Neutrophil (primary cell): ENCODE results near the gene GP5.

Source experiments
- H3K27ac ChIP-seq: fragments of 200-600 bp; sonication (generic); 2 replicates; pipeline ENCODE4 v1.5.1; 2016; ENCODE audit warnings: mild to moderate bottlenecking, moderate library complexity
- H3K27me3 ChIP-seq: fragments of 200-600 bp; sonication (generic); 2 replicates; pipeline ENCODE4 v1.6.0; 2016; ENCODE audit warnings: mild to moderate bottlenecking
- H3K36me3 ChIP-seq: fragments of 200-600 bp; sonication (generic); 2 replicates; pipeline ENCODE4 v1.5.1; 2017
- H3K4me1 ChIP-seq, 2 experiments: fragments of 200-600 bp in 1 of 2; sonication (generic) in 1 of 2; 1 replicate in 1 of 2; 2 replicates in 1 of 2; pipeline versions ENCODE4 v1.5.1 to v1.6.1; 2013 to 2016; ENCODE audit warnings: low read depth in 1 of 2, low read length in 1 of 2, mild to moderate bottlenecking in 1 of 2, moderate library complexity in 1 of 2; ENCODE audit not compliant: control insufficient read depth in 1 of 2, insufficient read depth in 1 of 2
- H3K4me3 ChIP-seq, 2 experiments: fragments of 200-600 bp in 1 of 2; sonication (generic) in 1 of 2; 1 replicate in 1 of 2; 2 replicates in 1 of 2; pipeline ENCODE4 v1.5.1; 2013 to 2016; ENCODE audit warnings: low read depth in 1 of 2, low read length in 1 of 2, mild to moderate bottlenecking in 1 of 2, moderate library complexity in 1 of 2
- H3K9me3 ChIP-seq: fragments of 200-600 bp; sonication (generic); 2 replicates; pipeline ENCODE4 v1.5.1; 2016
- TF ChIP-seq, protein P1 (sequence below): fragments of 200-600 bp; sonication (generic); IDR thresholded peaks from 2 replicates; pipeline ENCODE4 v1.5.1; 2016; ENCODE audit warnings: antibody characterized with exemption

Gene GP5

DNA sequence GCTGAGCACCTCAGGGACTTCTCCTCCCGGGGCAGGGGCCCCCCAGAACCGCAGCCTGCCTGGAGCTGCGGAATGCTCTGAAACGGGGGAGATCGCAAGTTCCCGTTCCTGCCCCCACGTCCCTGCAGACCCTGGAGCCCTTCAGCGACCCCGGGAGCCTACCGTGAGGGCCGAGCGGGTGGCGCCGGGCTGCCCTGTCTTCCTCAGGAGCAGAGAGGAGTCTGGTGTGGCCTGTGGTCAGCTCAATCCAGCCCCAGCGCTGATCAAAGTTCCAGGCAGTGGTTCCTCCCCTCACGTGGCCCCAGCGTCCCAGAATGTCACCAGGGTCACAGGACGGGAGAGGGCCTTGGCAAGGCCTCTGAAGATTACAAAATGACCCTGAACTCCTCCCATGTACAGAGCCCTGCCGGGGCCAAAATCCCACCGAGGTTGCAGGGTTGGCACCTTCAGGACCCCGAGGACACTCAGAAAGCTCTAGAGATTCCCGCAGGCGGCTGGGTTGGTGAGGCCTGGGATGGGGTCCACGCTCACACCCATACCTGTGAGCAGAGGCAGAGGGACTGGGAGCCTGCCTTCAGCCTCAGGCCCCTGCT, 47.9 kb downstream of the GP5 start, which contains the start of gene CPN2:
Gene CPN2 (minus strand): TSS at position 249 of the 593 bp plus-strand sequence. CDS start 8,626 bp downstream, outside the sequence.
- Histone ChIP-seq H3K36me3 (no peaks in the 10 kb centered on the region), H3K27me3 (no peaks in the 10 kb centered on the region), H3K9me3 (no peaks in the 10 kb centered on the region), H3K27ac (no peak within 1 kb of the TSS), H3K4me3 (no peak within 1 kb of the TSS), H3K4me1 (no peaks in the 10 kb centered on the region)
- TF ChIP-seq, protein P1, sequence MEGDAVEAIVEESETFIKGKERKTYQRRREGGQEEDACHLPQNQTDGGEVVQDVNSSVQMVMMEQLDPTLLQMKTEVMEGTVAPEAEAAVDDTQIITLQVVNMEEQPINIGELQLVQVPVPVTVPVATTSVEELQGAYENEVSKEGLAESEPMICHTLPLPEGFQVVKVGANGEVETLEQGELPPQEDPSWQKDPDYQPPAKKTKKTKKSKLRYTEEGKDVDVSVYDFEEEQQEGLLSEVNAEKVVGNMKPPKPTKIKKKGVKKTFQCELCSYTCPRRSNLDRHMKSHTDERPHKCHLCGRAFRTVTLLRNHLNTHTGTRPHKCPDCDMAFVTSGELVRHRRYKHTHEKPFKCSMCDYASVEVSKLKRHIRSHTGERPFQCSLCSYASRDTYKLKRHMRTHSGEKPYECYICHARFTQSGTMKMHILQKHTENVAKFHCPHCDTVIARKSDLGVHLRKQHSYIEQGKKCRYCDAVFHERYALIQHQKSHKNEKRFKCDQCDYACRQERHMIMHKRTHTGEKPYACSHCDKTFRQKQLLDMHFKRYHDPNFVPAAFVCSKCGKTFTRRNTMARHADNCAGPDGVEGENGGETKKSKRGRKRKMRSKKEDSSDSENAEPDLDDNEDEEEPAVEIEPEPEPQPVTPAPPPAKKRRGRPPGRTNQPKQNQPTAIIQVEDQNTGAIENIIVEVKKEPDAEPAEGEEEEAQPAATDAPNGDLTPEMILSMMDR, result no peak

DNA sequence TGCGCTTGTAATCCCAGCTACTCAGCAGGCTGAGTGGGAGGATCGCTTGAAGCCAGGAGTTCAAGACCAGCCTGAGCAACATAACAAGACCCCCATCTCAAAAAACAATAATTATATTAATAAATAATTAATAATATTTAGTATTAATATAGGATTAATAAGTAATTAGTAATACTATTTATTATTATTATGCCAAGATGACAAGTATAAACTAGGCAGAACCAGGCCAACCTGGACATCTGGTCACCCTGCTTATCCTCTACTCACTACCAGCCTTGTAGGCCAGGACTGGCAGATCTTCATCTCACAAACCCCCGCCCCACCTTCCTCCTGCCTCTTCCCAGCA, 48.4 kb downstream of the GP5 start:
- TF ChIP-seq, protein P1, result no peak
- Histone ChIP-seq H3K9me3 (no peaks in the 10 kb centered on the region), H3K36me3 (no peaks in the 10 kb centered on the region), H3K27ac (no peak overlapping the region), H3K4me1 (no peaks in the 10 kb centered on the region), H3K4me3 (no peak overlapping the region), H3K27me3 (no peaks in the 10 kb centered on the region)

DNA sequence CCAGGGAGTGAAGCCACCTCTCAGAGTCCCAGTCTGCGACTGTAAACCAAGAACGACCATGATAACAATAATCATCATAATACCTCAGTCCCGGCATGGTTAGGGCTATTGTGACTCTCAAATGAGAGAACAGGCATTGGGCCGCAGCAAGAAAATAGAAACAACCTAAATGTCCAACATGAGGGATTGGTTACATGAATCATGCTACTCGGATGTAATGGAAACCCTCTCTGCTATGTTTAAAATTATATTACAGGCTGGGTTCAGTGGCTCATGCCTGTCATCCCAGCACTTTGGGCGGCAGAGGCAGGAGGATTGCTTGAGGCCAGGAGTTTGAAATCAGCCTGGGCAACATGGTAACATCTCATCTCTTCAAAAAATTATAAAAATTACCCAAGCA, 50.7 kb downstream of the GP5 start:
- no peak overlapping the region for H3K4me3 ChIP-seq
- no peaks in the 10 kb centered on the region for H3K4me1 ChIP-seq
- H3K27ac ChIP-seq, result no peak overlapping the region
- no peaks in the 10 kb centered on the region for H3K36me3 ChIP-seq
- no peaks in the 10 kb centered on the region for H3K9me3 ChIP-seq
- H3K27me3 ChIP-seq, result no peaks in the 10 kb centered on the region
- TF ChIP-seq, protein P1, result no peak

DNA sequence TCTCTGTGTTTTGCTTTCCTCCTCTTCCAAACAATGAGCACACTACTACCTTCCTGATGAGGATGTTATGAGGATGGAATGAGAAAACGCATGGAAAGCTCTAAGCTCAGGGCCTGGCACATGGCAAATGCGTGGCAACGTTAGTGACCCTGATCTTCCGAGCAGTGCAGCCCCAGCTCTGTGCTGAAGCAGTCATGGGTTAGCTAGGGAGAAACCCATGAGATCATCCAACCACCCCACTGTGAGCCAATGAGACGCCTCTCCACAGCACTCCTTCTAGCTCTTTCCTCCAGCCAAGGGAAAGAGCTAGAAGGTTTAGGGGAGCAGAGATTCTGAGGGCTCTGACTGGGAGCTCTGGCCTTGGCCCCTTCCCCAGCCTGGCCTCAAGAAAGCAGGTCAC, 52.4 kb downstream of the GP5 start:
- Histone ChIP-seq H3K4me3 (no peak overlapping the region), H3K27ac (no peak overlapping the region), H3K36me3 (no peaks in the 10 kb centered on the region), H3K4me1 (no peaks in the 10 kb centered on the region), H3K9me3 (no peaks in the 10 kb centered on the region), H3K27me3 (peaks cover 7% of the 10 kb centered on the region)
- TF ChIP-seq, protein P1, result no peak

DNA sequence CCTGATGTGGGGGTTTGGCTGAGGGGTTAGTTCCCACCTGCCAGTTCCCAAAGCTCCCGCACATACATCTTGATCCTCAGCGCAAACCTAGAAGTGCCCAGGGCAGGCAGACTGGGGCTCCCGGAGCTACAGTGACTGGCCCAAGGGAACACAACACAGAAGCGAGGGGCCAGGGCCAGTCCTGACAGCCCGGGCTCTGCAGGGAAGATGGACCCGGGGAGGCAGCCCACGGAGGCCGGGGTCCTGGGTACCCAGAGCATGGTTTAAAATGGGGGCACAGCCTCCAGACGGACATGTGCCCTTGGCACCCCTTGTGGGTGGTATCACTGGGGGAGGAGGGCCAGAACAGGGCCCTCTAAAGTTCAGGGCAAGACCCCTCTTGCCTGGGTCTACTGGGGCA, 53.0 kb downstream of the GP5 start:
- peaks cover 7% of the 10 kb centered on the region for H3K27me3 ChIP-seq
- H3K9me3 ChIP-seq, result no peaks in the 10 kb centered on the region
- H3K4me1 ChIP-seq, result no peaks in the 10 kb centered on the region
- no peak overlapping the region for H3K27ac ChIP-seq
- H3K36me3 ChIP-seq, result no peaks in the 10 kb centered on the region
- TF ChIP-seq, protein P1, result no peak
- H3K4me3 ChIP-seq, result no peak overlapping the region
